Upper lobe of left lung (tissue), 6 donors: ENCODE results near the gene ITGB3. TPM values are rescaled to one million over a fixed set of nuclear protein-coding genes. Genes with fewer than 3 reads are reported as not detected.
A peak's percentile ranks its signal among the peaks of the same experiment; 100 is the strongest.

ENCODE experiments used
- ATAC-seq, 2 donors: fragments of 200-7000 bp; cut with Tn5 transposase; one replicate each; pipeline ENCODE4 v1.9.1; 2022; ENCODE audit warnings: mild to moderate bottlenecking in 2 of 2, moderate library complexity in 2 of 2; ENCODE audit not compliant: low FRiP score in 2 of 2
- DNase-seq, 2 donors: peaks; one replicate each; pipeline ENCODE4 v3.0.0-alpha.2; 2019 to 2020
- H3K27ac ChIP-seq, 4 donors: fragments of 200-600 bp; sonication (generic); one replicate each; pipeline ENCODE4 v1.5.1; 2016 to 2019
- H3K27me3 ChIP-seq, 4 donors: fragments of 200-600 bp; sonication (generic); one replicate each; pipeline ENCODE4 v1.5.1; 2017 to 2019
- H3K36me3 ChIP-seq, 4 donors: fragments of 200-600 bp; sonication (generic); one replicate each; pipeline ENCODE4 v1.5.1; 2016 to 2019
- H3K4me1 ChIP-seq, 4 donors: fragments of 200-600 bp; sonication (generic); one replicate each; pipeline ENCODE4 v1.5.1; 2018 to 2019
- H3K4me3 ChIP-seq, 4 donors: fragments of 200-600 bp; sonication (generic); one replicate each; pipeline ENCODE4 v1.5.1; 2017 to 2019; ENCODE audit warnings: mild to moderate bottlenecking in 2 of 4, moderate library complexity in 1 of 4
- H3K9me3 ChIP-seq, 4 donors: fragments of 200-600 bp; sonication (generic); one replicate each; pipeline ENCODE4 v1.5.1; 2018 to 2019
- CTCF ChIP-seq, 6 experiments: fragments of 450-650 bp in 4 of 6; fragments of 200-600 bp in 2 of 6; sonication (generic) in 2 of 6; IDR thresholded peaks; one replicate each; pipeline ENCODE4 v1.5.1; 2016 to 2019; ENCODE audit warnings: antibody characterized with exemption in 6 of 6
- EP300 ChIP-seq, 4 donors: sonication (generic); formaldehyde crosslinking; IDR thresholded peaks; one replicate each; pipeline ENCODE4 v1.5.1; 2017; ENCODE audit warnings: antibody characterized with exemption in 4 of 4, control low read depth in 2 of 4
- POLR2A ChIP-seq, 4 donors: fragments of 450-650 bp; IDR thresholded peaks; one replicate each; pipeline ENCODE4 v1.5.1; 2016 to 2017; ENCODE audit warnings: antibody characterized with exemption in 4 of 4, mild to moderate bottlenecking in 2 of 4
- POLR2AphosphoS5 ChIP-seq, 2 donors: sonication (generic); formaldehyde crosslinking; IDR thresholded peaks; one replicate each; pipeline ENCODE4 v1.5.1; 2017; ENCODE audit warnings: antibody characterized with exemption in 2 of 2
- WGBS, 2 donors: methylation state at CpG; one replicate each; pipeline ENCODE4 v1.1.5; 2017 to 2018; 5-methylcytosine and 5-hydroxymethylcytosine counted together
- total RNA-seq, 6 donors: library from RNA; depleted of rRNA in 4 of 6; stranded (reverse); fragments of >200 nt in 4 of 6; gene quantifications; one replicate each; pipeline versions ENCODE4 v1.1.0 to v1.2.1, GENCODE V29; 2016 to 2021
- donor health status: DM: no; HTN: no; CAD: no; lungs with moderate emphysema.
- donor health status: DM: no; HTN: yes; CAD: no; lungs with severe emphysema.

The ITGB3 gene
- total RNA-seq, 6 donors from 2014 or later: 3.4 to 17.8 (median 9.8) TPM

- peaks cover 30 to 44% (median 40%) of the 10 kb centered on the region in 4 donors for H3K4me1 ChIP-seq
- no peak overlapping the region for H3K4me3 ChIP-seq
- H3K27me3 ChIP-seq: no peaks in the 10 kb centered on the region
- 20 to 34% methylated on average over 3 of the region's 3 CpGs for WGBS, 2 donors
- DNase-seq: peak in 1 of 2 donors; percentile 85
- H3K9me3 ChIP-seq: no peaks in the 10 kb centered on the region
- ATAC-seq: peak; percentile 25 to 72
- peak overlapping the region; percentile 65 to 89 (median 75) for H3K27ac ChIP-seq
- H3K36me3 ChIP-seq: no peaks in the 10 kb centered on the region
- TF ChIP-seq POLR2AphosphoS5 (IDR thresholded peaks at IDR 0.05) (peak in 1 of 2 donors; percentile 51), CTCF (IDR thresholded peaks at IDR 0.05) (no peak), EP300 (IDR thresholded peaks at IDR 0.05) (no peak)
Observed at GRCh38 chr17:47225436-47225858, 28.2 kb upstream of the ITGB3 start.

- no peak for DNase-seq
- peak overlapping the region; percentile 65 to 89 (median 75) for H3K27ac ChIP-seq
- H3K9me3 ChIP-seq: no peaks in the 10 kb centered on the region
- no peak for ATAC-seq
- 96 to 100% methylated on average over 2 of the region's 2 CpGs for WGBS, 2 donors
- peaks cover 30 to 45% (median 40%) of the 10 kb centered on the region in 4 donors for H3K4me1 ChIP-seq
- H3K36me3 ChIP-seq: no peaks in the 10 kb centered on the region
- H3K27me3 ChIP-seq: no peaks in the 10 kb centered on the region
- TF ChIP-seq CTCF (IDR thresholded peaks at IDR 0.05) (no peak), POLR2AphosphoS5 (IDR thresholded peaks at IDR 0.05) (no peak), EP300 (IDR thresholded peaks at IDR 0.05) (no peak), POLR2A (IDR thresholded peaks at IDR 0.05) (no peak)
- no peak overlapping the region for H3K4me3 ChIP-seq
Observed at GRCh38 chr17:47225911-47226688, 27.5 kb upstream of the ITGB3 start.

GRCh38 chr17:47227862-47228261, 25.8 kb upstream of the ITGB3 start:
- no peak overlapping the region for H3K27ac ChIP-seq
- WGBS, 2 donors: 74 to 78% methylated on average over 2 of the region's 2 CpGs
- H3K4me3 ChIP-seq: no peak overlapping the region
- no peaks in the 10 kb centered on the region for H3K36me3 ChIP-seq
- no peaks in the 10 kb centered on the region for H3K27me3 ChIP-seq
- ATAC-seq (no peak), DNase-seq (no peak)
- H3K4me1 ChIP-seq: peaks cover 30 to 43% (median 38%) of the 10 kb centered on the region in 4 donors
- no peaks in the 10 kb centered on the region for H3K9me3 ChIP-seq
- TF ChIP-seq POLR2A (IDR thresholded peaks at IDR 0.05): no peak
- TF ChIP-seq CTCF (IDR thresholded peaks at IDR 0.05): no peak
- TF ChIP-seq POLR2AphosphoS5 (IDR thresholded peaks at IDR 0.05): no peak
- TF ChIP-seq EP300 (IDR thresholded peaks at IDR 0.05): no peak

GRCh38 chr17:47229535-47230443, 23.8 kb upstream of the ITGB3 start:
- H3K36me3 ChIP-seq: no peaks in the 10 kb centered on the region
- TF ChIP-seq POLR2AphosphoS5 (IDR thresholded peaks at IDR 0.05) (peak; percentile 28 to 50), EP300 (IDR thresholded peaks at IDR 0.05) (no peak), CTCF (IDR thresholded peaks at IDR 0.05) (peak; percentile 92 to 98 (median 96))
- H3K4me1 ChIP-seq: peaks cover 21 to 30% (median 26%) of the 10 kb centered on the region in 4 donors
- H3K27me3 ChIP-seq: no peaks in the 10 kb centered on the region
- 11 to 12% methylated on average over 22 of the region's 22 CpGs for WGBS, 2 donors
- peak overlapping the region in 2 of 4 donors; percentile 13 to 31 for H3K4me3 ChIP-seq
- ATAC-seq: peak; percentile 89 to 94
- H3K27ac ChIP-seq: peak overlapping the region in 1 of 4 donors; percentile 23
- DNase-seq: peak in 1 of 2 donors; percentile 88
- H3K9me3 ChIP-seq: no peaks in the 10 kb centered on the region
